Measurements from ENCODE around the gene INPP5A. TPM values are rescaled to one million over a fixed set of nuclear protein-coding genes. Genes with fewer than 3 reads are reported as not detected.

The INPP5A gene
- total and polyA plus RNA-seq, 2 of the 13 experiments (the other 11 are each of a cell fraction or from before 2014, with no cell fraction given): 17.5 to 37.9 TPM

DNA sequence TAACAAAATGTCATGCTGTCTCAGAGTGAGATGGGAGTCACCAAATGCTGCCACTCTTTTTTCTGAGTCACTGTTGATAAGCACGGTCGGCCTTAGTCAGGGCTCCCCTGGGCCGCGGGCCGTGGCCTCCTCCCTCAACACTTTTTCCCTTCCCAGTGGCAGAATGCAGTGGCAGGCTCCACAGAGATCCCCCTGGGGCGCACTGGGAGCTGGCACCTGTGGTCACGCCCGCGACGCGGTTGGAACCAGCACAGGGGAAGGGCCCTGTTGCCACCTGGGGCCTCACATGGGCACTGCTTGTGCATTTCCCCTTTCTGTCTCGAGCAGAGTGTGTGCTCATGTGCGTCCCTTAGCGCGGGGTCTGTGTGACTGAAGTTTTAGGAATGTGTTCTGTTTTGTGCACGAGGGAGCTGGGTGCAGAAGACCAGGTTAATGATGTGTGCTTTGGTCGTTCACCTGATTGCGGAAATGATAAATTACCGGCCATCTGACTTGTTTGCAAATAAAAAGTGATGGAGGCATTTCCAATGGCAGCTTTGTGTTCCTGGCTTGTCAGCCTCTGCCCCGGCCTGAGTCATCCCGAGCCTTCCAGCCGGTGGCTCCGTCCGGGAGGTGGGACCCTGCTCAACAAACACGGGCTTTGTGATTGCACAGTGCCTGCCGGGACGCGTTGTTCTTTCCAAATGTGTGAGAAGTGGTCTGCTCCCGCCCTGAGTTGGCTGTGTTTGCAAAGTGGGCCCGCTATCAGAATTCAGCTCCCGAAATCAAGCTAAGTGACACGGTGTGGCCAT, 147.7 kb downstream of the INPP5A start (continued):
- TF ChIP-seq, protein P1, sequence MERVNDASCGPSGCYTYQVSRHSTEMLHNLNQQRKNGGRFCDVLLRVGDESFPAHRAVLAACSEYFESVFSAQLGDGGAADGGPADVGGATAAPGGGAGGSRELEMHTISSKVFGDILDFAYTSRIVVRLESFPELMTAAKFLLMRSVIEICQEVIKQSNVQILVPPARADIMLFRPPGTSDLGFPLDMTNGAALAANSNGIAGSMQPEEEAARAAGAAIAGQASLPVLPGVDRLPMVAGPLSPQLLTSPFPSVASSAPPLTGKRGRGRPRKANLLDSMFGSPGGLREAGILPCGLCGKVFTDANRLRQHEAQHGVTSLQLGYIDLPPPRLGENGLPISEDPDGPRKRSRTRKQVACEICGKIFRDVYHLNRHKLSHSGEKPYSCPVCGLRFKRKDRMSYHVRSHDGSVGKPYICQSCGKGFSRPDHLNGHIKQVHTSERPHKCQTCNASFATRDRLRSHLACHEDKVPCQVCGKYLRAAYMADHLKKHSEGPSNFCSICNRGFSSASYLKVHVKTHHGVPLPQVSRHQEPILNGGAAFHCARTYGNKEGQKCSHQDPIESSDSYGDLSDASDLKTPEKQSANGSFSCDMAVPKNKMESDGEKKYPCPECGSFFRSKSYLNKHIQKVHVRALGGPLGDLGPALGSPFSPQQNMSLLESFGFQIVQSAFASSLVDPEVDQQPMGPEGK (CRISPR knock-in tag; IDR thresholded peaks at IDR 0.05): no peak; the same call in 1 of the 2 replicates
- TF ChIP-seq ZNF263 (CRISPR knock-in tag; IDR thresholded peaks at IDR 0.05) (peak; percentile 40; the same call in 1 of the 2 replicates), KAT8 (CRISPR knock-in tag; IDR thresholded peaks at IDR 0.05) (no peak), ZNF703 (CRISPR knock-in tag; IDR thresholded peaks at IDR 0.05; ENCODE audit: borderline replicate concordance) (no peak), ZUFSP (CRISPR knock-in tag; IDR thresholded peaks at IDR 0.05; ENCODE audit: borderline replicate concordance) (no peak), RBFOX2 (IDR thresholded peaks at IDR 0.05; ENCODE audit: low read depth, low read length) (no peak), ZBTB43 (CRISPR knock-in tag; conservative IDR thresholded peaks at IDR 0.05) (peak; percentile 83; the same call in 1 of the 2 replicates), GABPA (IDR thresholded peaks at IDR 0.05; ENCODE audit: low read depth, low read length) (no peak), GABPA (CRISPR knock-in tag; IDR thresholded peaks at IDR 0.05; ENCODE audit: low read depth) (no peak), SMAD9 (CRISPR knock-in tag; IDR thresholded peaks at IDR 0.05) (no peak), SAP130 (CRISPR knock-in tag; IDR thresholded peaks at IDR 0.05; ENCODE audit: low read depth) (peak; percentile 76; the same call in 1 of the 2 replicates), HNF4A (CRISPR knock-in tag; IDR thresholded peaks at IDR 0.05) (no peak), NCOA5 (CRISPR knock-in tag; IDR thresholded peaks at IDR 0.05) (no peak), ZNF350 (CRISPR knock-in tag; IDR thresholded peaks at IDR 0.05; ENCODE audit: borderline replicate concordance, low read depth) (peak; percentile 47; the same call in 1 of the 2 replicates), FIP1L1 (IDR thresholded peaks at IDR 0.05; ENCODE audit: borderline replicate concordance, insufficient read depth, low read depth, low read length) (no peak)
- TF ChIP-seq, protein P2, sequence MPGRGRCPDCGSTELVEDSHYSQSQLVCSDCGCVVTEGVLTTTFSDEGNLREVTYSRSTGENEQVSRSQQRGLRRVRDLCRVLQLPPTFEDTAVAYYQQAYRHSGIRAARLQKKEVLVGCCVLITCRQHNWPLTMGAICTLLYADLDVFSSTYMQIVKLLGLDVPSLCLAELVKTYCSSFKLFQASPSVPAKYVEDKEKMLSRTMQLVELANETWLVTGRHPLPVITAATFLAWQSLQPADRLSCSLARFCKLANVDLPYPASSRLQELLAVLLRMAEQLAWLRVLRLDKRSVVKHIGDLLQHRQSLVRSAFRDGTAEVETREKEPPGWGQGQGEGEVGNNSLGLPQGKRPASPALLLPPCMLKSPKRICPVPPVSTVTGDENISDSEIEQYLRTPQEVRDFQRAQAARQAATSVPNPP (CRISPR knock-in tag; IDR thresholded peaks at IDR 0.05): no peak
- TF ChIP-seq, protein P3, sequence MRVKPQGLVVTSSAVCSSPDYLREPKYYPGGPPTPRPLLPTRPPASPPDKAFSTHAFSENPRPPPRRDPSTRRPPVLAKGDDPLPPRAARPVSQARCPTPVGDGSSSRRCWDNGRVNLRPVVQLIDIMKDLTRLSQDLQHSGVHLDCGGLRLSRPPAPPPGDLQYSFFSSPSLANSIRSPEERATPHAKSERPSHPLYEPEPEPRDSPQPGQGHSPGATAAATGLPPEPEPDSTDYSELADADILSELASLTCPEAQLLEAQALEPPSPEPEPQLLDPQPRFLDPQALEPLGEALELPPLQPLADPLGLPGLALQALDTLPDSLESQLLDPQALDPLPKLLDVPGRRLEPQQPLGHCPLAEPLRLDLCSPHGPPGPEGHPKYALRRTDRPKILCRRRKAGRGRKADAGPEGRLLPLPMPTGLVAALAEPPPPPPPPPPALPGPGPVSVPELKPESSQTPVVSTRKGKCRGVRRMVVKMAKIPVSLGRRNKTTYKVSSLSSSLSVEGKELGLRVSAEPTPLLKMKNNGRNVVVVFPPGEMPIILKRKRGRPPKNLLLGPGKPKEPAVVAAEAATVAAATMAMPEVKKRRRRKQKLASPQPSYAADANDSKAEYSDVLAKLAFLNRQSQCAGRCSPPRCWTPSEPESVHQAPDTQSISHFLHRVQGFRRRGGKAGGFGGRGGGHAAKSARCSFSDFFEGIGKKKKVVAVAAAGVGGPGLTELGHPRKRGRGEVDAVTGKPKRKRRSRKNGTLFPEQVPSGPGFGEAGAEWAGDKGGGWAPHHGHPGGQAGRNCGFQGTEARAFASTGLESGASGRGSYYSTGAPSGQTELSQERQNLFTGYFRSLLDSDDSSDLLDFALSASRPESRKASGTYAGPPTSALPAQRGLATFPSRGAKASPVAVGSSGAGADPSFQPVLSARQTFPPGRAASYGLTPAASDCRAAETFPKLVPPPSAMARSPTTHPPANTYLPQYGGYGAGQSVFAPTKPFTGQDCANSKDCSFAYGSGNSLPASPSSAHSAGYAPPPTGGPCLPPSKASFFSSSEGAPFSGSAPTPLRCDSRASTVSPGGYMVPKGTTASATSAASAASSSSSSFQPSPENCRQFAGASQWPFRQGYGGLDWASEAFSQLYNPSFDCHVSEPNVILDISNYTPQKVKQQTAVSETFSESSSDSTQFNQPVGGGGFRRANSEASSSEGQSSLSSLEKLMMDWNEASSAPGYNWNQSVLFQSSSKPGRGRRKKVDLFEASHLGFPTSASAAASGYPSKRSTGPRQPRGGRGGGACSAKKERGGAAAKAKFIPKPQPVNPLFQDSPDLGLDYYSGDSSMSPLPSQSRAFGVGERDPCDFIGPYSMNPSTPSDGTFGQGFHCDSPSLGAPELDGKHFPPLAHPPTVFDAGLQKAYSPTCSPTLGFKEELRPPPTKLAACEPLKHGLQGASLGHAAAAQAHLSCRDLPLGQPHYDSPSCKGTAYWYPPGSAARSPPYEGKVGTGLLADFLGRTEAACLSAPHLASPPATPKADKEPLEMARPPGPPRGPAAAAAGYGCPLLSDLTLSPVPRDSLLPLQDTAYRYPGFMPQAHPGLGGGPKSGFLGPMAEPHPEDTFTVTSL (CRISPR knock-in tag; IDR thresholded peaks at IDR 0.05; ENCODE audit: borderline replicate concordance): no peak

All from HepG2 (cell line).